AG08396 (cell line): Measurements from ENCODE around the gene PDE6B.
"Not testable (repeated sequence)": the region's sequence is repeated elsewhere in the genome, so short reads cannot be mapped to it uniquely, and the experiment has no call there.

Source experiments
- DNase-seq: peaks from one replicate; pipeline ENCODE4 v3.0.0; 2012; ENCODE audit warnings: low spot score, mixed read lengths

PDE6B gene

GRCh38 chr4:669806-670559 lies 44.6 kb downstream of the PDE6B start:
- DNase-seq: not testable (repeated sequence)

GRCh38 chr4:671769-672168 lies 46.4 kb downstream of the PDE6B start:
- DNase-seq: no peak

DNA sequence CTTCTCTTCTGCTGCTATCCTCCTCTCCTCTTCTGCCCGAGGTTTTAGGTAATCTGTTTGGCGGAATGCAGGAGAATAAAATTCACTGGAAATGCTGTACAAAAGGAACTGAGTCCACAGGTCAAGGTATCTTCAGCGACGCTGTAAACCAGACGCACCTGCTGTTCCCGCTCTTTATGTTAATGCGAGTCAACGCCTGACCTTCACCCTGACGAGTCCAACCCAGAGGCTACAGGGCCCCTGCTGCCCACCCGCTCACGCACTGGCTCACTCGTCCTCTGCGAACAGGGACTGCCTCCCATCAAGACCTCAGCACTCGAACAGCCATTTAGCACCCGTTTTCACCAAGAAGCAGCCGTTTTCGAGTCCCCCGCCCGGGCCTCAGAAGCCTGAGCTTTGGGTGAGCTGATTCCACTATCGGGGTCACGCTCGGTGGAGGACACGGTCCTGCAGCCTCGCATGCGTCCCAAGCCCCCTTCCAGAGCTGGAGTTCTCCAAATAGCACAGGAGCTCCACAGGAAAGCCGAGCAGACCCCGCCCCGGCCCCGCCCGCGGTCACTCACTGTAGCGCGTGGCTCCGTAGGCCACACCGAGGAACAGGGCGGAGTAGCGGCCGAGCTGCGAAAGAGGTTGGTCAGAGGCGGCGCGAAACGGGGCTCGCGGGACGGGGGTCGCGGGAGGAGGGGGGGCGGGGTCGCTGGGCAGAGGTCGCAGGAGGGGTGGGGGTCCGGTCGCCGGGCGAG lies 48.1 kb downstream of the PDE6B start:
- peak; percentile 73 for DNase-seq

- DNase-seq: peak; percentile 100
Observed at GRCh38 chr4:674172-675035, 49.0 kb downstream of the PDE6B start, which contains the start of the genes ATP5ME and MYL5. Gene ATP5ME, minus strand, starts transcription at chr4:674276. Its CDS starts 29 bp downstream, at chr4:674247. Gene MYL5, plus strand, starts transcription at chr4:674542. Its CDS starts 3,485 bp downstream, at chr4:678027.

DNA sequence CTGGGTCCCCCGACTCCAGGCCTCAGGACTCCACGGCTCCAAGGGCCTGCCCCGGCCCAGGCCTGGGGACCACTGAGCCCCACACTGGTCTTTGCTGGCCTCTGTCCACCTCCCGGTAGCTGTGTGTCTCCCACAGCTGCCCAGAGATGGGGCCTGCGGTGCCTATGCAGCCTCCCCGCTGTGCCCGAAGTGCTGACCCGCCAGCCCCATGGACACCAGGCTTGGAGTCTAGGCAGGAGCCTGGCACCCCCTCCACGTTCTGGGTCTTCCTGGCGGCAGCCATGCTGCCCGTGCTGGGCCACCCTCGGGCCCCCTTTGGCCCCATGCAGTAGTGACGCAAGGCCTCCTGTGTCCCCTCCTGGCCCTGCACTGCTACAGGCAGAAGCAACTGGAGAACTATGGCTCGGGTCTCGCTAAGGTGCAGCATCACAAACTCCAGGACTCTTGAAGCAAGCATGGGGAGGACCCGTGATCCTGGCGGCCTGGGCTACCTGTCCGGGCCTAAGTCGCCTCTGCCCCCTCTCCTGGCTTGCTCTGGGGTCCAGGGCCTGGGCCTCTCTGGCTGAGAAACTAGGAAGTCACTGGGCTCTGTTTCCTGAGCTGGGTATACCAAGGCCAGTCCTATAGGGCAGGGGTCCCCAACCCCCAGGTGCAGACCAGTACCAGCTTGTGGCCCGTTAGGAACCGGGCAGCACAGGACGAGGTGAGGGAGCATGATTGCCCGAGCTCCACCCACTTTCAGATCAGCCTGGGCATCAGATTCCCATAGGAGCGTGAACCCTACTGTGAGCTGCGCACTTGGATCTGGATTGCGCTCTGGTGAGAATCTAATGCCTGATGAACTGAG lies 49.9 kb downstream of the PDE6B start:
- DNase-seq: no peak

DNA sequence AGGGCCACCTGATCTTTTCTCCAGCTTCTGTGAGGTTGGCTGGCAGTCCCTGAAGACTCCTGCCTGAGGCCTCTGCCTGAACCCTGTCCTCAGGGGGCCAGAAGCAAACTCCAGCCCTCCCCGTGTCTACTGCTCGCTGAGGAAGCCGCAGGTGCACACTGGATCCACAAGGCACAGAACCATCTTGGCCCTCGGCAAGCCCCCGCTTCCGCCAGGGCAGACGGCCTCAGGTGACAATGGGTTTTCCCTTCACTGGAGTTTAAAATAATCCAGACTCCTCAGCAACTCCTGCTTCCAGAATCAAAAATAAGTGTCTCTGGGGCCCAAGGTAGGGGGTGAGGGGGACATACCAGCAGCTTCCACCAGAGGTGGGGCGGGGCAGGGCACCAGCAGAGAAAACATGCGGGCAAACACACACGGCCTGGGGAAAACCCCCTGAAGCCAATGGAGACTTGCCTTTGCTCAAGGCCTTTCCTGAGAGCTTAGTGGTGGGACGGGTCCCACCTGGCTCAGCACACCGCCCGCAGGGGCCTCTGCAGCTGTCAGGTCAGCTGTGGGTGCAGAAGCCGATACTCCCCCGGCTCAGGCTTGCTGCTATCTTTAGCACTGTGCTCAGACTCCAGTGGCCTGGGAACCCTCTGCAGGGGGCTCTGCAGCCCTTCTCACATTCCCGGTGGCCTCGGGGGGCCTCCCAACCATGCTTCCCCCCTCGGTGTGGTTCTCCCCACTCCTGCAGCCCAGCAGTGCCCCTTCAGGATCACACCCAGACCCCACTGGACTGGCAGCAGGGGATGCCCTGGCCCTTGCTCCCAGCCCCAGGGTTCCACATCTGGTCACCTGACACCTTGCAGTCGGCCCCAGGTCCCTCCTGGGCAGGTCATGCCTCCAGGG lies 50.9 kb downstream of the PDE6B start:
- no peak for DNase-seq

DNA sequence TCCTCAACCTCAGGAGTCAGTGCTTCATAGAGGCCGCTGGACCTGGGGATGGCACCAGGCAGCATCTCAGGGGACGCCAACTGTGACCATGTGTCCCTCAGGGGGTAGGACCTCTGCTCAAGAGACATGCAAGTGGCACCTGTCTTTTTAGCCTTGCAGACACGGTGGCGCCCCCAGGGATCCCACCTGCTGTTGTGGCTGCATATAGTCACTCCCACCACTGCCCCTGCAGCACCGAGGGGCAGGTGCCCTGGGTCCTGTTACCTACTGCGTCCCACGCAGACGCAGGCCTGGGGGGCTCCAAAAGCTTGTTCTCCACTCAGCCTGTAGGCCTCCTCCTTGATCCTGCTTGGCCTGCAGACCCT lies 51.5 kb downstream of the PDE6B start:
- no peak for DNase-seq

DNA sequence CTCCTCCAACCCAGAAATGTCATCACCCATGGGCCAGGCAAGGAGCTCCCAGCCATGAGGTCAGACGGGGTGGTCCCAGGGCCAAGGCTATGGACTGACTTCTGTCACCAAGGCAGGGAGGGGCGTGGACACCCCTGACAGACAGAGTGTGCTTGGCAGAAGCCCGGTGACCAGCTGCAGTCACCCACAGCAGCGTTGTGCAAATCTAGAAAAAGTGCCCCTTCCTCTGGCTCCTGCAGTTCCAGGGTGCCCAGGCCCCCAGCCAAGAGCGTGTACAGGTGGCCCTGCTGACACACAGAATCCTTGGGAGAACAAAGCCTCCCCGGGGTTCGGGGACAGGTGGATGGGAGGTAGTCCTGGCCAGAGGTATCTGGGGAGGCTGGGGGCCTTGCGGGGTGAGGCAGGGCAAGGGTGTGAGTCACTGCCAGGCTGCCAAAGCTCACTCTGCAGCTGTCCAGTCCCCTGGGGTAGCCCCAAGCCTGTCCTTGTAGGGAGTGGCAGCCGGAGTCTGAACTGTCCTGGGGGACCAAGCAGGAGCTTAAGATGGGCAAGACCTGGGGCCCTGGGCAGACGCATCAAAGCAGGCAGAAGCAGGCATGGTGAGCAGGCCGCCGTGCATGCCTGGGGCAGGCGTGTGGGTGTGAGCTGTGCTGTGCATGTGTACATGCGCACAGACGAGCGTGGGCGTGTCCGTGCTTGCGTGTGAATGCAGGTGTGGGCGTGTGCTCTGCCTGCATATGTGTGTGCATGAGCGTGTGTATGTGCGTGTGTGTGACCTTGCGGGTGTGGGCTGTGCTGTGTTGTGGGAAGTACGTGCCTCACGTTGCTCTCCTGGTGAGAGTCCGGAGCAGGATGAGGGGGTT lies 52.3 kb downstream of the PDE6B start:
- DNase-seq: no peak

- no peak for DNase-seq
Observed at GRCh38 chr4:678331-679103, 53.1 kb downstream of the PDE6B start.

DNA sequence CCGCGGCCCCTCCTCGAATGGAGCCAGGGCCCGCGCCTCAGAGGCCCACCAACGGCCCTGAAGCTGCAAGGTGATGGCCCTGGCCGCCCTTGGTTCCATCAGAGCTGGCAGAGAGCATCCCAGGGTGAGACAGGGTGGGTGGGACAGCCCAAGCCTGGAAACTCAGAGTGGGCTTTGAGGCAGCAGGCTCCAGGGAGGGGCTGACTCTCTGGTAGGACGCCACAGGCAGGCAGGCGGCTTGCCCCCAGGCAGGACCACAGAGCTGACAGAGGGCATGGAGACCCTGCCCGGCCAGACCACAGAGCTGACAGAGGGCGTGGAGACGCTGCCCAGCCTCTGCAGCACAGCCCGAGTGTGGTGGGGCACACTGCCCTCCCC lies 53.7 kb downstream of the PDE6B start:
- no peak for DNase-seq

- no peak for DNase-seq
Observed at GRCh38 chr4:679629-680028, 54.3 kb downstream of the PDE6B start.

GRCh38 chr4:680091-680490 lies 54.7 kb downstream of the PDE6B start:
- no peak for DNase-seq

DNA sequence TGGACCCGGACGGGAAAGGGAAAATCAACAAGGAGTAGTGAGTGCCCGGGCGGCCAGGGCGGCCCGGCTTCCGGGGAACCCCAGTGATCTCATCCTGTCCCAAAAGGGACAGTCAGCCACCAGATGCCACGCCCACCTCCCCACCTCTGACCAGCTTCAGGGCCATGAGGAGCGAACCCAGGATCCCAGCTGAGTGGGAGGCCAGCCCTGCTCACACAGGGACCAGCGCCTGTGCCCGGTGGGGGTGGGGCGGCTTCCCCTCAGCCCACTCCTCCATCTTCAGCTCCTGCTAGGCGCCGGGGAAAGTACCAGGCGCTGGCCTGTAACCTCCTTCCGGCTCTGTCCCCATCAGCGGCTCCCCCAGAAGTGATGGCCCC lies 55.2 kb downstream of the PDE6B start:
- DNase-seq: no peak

DNA sequence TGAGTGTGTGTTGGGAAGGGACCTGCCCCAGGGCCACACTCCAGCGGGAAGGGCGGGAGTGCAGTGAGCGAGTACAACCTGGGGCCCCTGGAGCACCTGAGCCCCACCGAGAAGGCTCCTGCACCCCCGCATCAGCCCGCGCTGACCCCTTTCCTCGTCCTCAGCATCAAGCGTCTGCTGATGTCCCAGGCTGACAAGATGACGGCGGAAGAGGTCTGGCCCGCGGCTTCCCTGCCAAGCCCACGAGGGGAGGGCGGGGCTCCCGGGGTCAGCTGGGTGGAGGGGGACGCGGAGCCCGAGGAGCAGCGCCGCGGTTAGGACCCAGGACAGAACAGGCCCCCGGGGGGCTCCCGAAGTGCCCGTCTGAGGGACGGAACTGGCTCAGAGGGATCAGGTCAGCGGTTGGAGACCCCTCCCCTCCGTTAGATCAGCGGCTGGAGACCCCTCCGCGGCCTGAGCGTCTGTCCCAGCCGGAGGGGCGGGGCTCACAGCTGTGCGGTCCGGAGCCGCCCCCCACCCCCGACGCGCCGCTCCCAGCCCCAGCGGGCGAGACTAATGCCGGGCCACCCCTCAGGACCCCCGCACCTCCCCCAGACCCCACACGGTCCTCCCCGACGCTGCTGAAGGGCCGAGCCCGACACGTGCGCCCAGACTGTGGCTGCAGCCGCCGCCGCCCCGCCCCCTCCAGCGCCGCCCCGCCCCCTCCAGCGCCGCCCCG lies 55.7 kb downstream of the PDE6B start:
- peak; percentile 81 for DNase-seq

DNA sequence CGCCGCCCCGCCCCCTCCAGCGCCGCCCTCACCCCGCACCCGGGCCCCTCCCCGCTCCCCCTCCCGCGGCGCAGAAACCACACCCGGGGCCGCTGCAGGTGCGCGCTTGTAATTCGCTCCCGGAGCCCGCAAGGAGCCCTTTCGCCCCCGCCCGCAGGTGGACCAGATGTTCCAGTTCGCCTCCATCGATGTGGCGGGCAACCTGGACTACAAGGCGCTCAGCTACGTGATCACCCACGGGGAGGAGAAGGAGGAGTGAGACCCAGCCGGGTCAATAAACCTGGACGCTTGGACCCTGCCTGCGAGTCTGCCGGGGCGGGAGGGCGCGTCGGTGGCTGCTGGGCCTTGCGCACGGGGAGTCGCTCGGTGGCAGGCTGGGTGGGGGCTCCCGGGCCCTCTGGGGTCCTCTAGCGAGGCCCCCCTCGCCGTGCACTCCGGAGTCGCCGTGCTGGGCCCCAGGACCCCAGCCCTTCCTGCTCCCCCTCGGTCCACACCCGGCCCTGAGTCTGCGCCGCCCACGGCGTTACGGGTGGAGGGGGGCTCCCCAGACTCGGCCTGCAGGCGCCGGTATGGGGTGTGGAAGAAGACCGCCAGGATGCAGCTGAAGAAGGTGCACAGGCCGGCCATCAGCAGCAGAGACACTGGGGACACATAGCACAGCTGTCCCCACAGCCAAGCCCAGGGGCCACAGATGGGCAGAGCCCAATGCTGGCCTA lies 56.5 kb downstream of the PDE6B start:
- DNase-seq: peak; percentile 57

DNA sequence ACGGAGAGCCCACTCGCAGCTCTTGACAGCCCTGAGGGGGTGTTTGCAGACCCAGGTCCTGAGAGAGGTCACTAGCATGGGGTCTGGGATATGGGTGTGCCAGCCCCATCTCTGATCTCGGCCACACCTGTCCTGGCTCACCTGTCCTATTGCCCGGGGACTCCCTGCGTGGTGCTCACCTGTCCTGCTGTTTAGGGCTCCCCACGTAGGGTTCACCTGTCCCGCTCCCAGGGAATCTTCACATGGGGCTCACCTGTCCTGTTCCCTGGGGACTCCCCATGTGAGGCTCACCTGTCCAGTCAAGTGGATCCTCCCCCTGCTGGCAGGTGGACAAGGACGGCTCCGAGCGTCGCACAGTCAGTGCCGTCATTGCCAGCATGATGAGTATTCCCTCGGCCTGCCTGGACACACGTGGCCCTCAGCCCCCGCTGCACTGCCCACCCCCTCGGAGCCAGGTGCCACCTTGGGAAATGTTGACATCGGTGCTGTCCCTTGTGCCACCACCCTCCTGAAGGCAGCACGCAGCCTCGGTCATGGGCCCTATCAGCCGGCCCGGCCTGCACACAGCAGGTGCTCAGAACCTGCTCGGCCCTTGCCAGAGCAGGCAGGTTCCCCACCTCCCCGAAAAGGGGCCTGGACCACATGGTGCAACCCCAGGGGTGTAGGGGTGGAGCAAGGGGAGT lies 57.3 kb downstream of the PDE6B start:
- DNase-seq: no peak
